ENCODE data around the gene NCOA5.

NCOA5 gene

DNA sequence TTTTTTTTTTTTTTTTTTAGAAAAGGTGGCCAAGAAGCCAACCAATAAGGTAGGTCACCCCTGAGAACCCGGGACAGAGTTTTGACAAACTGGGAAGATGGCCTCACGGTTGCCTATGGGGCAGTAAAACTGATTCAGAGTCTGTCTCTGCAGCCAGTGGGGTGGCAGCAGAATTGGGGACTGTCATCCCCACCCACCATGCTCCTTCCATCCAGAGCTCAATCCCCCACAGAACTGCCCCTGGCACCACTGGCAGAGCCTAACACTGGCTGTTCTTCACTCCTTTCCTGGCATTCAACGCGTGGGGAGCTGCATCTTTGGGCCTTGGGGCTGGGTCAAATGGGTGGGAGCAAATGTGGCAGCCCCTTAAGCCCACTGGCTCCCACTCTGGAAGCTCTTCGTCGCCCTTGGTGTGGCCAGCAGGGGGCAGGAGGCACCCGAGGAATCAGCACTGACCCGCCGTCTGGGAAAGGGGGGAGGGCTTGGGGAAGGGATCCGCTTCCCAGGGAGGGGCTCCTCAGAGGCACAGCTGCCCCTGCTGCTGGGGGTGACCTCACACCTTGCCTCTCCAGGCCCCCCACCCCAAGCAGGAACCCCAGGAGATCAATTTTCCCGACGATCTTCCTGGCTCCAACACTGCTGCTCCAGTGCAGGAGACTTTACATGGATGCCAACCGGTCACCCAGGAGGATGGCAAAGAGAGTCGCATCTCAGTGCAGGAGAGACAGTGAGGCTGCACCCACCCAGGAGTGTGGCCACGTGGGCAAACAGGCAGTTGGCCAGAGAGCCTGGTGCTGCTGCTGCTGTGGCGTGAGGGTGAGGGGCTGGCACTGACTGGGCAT lies 38.8 kb upstream of the NCOA5 start:
- Histone ChIP-seq H3K27me3 (ENCODE audit: insufficient read depth, low read length) (peaks cover 23% of the 10 kb centered on the region), H2AFZ (ENCODE audit: low read length, unreplicated experiment) (no peak overlapping the region), H3K4me1 (ENCODE audit: control insufficient read depth, insufficient read depth, low read length, unreplicated experiment) (no peaks in the 10 kb centered on the region), H3K4me3 (ENCODE audit: low read depth, low read length) (no peak overlapping the region), H3K27ac (ENCODE audit: low read depth, low read length) (no peak overlapping the region), H3K36me3 (ENCODE audit: insufficient read depth, low read length) (0 out of 2 replicates have a peak, but pooled peaks cover 3% of the 10 kb centered on the region), H3K79me2 (ENCODE audit: control insufficient read depth, insufficient read depth, low read length, unreplicated experiment) (no peaks in the 10 kb centered on the region)

DNA sequence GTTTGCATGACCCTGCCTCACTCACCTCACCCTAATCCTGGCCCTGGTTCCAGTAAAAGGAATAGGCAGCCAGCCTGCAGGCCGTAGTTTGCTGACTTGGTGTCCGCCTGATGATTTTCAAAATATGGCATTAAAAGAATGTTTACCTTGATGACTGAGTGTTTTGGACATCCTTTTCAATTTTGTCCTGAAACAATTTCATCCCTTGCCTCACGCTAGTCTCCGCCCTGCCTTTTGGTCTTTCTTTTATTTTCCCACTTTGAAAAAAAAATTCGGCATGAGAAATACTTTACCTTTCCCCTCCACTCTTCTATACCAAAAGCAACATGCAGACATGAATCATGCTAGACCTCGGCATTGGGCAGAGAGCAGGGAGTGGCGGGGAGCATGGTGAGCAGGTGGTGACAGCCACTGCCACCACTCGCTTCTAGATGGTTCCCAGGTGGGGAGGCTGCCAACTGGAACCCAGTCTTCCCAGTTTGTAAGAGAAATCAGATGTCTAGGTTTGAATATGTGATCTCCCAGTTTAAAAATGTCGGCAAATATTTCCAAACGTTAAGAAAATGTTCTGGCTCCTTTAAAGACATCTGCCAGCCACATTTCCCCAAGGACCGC lies 37.7 kb upstream of the NCOA5 start:
- H3K4me3 ChIP-seq (ENCODE audit: low read depth, low read length), result no peak overlapping the region

DNA sequence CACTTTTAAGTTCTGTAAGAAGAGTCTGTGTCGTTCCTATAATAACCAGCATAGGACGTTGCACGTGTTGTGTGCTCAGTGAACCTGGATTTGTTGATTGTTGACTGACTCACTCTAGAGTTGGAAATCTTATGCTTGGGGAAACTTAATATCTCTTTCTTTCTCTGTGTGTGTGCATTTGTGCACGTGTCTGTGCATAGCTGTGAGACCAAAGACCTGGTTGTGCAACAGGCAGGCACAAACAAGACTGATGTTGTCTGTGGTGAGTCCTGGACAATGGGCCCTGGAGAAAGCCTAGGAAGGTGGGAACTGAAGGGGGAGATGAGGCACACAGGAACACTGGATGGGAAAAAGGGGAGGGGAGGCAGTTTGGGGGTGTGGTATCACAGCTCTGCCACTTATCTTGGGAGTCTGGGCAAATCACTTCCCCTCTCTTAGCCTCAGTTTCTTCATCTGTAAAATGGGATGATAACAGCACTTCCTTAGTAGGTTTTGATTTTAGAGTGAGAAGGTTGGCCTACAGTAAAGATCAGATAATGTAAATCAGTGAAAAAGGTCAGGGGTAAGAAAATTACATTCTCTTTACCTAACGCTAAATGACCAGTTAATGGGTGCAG lies 36.8 kb upstream of the NCOA5 start:
- 0 out of 2 replicates have a peak, but pooled peaks cover 3% of the 10 kb centered on the region for H3K36me3 ChIP-seq (ENCODE audit: insufficient read depth, low read length)
- H3K4me1 ChIP-seq (ENCODE audit: control insufficient read depth, insufficient read depth, low read length, unreplicated experiment), result peaks cover 12% of the 10 kb centered on the region
- H3K79me2 ChIP-seq (ENCODE audit: control insufficient read depth, insufficient read depth, low read length, unreplicated experiment), result no peaks in the 10 kb centered on the region
- no peak overlapping the region for H2AFZ ChIP-seq (ENCODE audit: low read length, unreplicated experiment)
- H3K27ac ChIP-seq (ENCODE audit: low read depth, low read length), result no peak overlapping the region
- H3K4me3 ChIP-seq (ENCODE audit: low read depth, low read length), result no peak overlapping the region
- H3K27me3 ChIP-seq (ENCODE audit: insufficient read depth, low read length), result peaks cover 14% of the 10 kb centered on the region

More for the DNA sequence above, 37.7 kb upstream of the NCOA5 start:
- Histone ChIP-seq H3K27ac (ENCODE audit: low read depth, low read length) (no peak overlapping the region), H3K79me2 (ENCODE audit: control insufficient read depth, insufficient read depth, low read length, unreplicated experiment) (no peaks in the 10 kb centered on the region), H2AFZ (ENCODE audit: low read length, unreplicated experiment) (no peak overlapping the region), H3K4me1 (ENCODE audit: control insufficient read depth, insufficient read depth, low read length, unreplicated experiment) (peaks cover 3% of the 10 kb centered on the region), H3K27me3 (ENCODE audit: insufficient read depth, low read length) (peaks cover 23% of the 10 kb centered on the region), H3K36me3 (ENCODE audit: insufficient read depth, low read length) (0 out of 2 replicates have a peak, but pooled peaks cover 3% of the 10 kb centered on the region)

DNA sequence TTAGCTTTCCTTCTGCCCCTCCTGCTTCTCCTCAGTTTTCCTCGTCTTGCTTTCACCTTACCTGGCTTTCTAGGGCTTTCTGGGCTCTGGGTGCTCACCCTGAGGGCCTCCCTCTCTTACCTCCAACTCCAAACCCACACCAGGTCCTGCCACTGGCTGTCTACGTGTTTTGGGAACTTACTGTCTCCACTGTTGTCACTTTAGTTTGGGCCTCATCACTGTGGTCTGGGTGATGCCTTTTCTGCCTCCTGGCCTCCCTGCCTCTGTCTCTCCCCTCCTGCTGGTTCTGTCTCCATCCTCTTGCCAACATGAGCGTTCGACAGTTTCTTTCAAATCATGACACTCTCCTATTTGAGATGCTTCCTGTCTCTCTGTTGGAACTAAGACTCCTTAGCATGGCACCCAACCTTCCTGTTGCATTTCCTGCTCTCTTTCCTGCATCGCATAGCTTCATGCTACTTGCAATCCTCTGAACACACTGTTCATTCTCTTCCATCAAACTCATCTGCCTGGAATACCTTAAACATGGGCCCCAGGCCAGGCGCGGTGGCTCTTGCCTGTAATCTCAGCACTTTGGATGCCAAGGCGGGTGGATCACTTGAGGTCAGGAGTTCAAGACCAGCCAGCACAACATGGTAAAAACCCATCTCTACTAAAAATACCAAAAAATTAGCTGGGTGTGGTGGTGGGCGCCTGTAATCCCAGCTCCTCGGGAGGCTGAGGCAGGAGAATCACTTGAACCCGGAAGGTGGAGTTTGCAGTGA lies 33.9 kb upstream of the NCOA5 start:
- H3K27ac ChIP-seq (ENCODE audit: low read depth, low read length), result no peak overlapping the region
- H3K36me3 ChIP-seq (ENCODE audit: insufficient read depth, low read length), result 0 out of 2 replicates have a peak, but pooled peaks cover 3% of the 10 kb centered on the region
- peaks cover 22% of the 10 kb centered on the region for H3K4me1 ChIP-seq (ENCODE audit: control insufficient read depth, insufficient read depth, low read length, unreplicated experiment)
- H2AFZ ChIP-seq (ENCODE audit: low read length, unreplicated experiment), result no peak overlapping the region
- no peaks in the 10 kb centered on the region for H3K27me3 ChIP-seq (ENCODE audit: insufficient read depth, low read length)
- H3K79me2 ChIP-seq (ENCODE audit: control insufficient read depth, insufficient read depth, low read length, unreplicated experiment), result peaks cover 8% of the 10 kb centered on the region
- no peak overlapping the region for H3K4me3 ChIP-seq (ENCODE audit: low read depth, low read length)

DNA sequence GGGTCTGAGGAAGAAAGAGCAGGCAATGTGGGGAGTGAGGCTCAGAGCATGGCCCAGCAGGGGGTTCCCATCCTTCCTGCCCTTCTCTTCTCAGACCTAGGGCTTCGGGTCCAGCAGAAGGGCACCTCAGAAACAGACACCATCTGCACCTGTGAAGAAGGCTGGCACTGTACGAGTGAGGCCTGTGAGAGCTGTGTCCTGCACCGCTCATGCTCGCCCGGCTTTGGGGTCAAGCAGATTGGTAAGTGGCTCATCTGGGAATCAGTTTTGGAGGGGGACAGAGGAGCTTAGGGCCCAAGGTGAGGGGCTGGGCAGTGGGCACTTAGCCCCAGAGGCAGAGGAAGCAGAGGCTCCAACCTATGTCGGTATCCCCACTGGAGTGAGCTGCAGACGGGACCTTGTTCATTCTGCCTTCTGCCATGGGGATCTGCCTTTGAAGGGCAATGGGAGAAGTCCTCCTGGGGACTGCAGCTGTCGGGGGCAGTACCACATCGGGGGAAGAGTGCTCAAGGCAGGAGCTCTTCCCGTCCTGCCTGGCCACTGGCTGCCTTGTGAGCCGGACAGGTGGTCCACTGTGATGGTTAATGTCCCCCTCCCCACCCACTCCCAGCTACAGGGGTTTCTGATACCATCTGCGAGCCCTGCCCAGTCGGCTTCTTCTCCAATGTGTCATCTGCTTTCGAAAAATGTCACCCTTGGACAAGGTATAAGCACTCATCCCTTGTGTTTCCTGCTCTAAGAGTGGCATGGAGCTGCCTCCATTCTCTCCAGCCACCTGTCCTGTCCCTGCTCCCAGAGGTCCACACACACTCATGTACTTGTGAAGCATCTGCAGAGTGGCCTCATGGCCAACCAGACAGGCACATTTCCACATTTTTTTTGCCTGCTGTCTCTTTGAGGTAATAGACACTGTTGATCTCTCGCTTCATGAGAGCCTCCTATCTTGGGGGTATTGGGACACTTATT lies 33.0 kb upstream of the NCOA5 start:
- H3K79me2 ChIP-seq (ENCODE audit: control insufficient read depth, insufficient read depth, low read length, unreplicated experiment), result peaks cover 8% of the 10 kb centered on the region
- no peaks in the 10 kb centered on the region for H3K27me3 ChIP-seq (ENCODE audit: insufficient read depth, low read length)
- H3K27ac ChIP-seq (ENCODE audit: low read depth, low read length), result no peak overlapping the region
- H3K4me3 ChIP-seq (ENCODE audit: low read depth, low read length), result no peak overlapping the region
- 0 out of 2 replicates have a peak, but pooled peaks cover 3% of the 10 kb centered on the region for H3K36me3 ChIP-seq (ENCODE audit: insufficient read depth, low read length)
- no peak overlapping the region for H2AFZ ChIP-seq (ENCODE audit: low read length, unreplicated experiment)
- H3K4me1 ChIP-seq (ENCODE audit: control insufficient read depth, insufficient read depth, low read length, unreplicated experiment), result peaks cover 22% of the 10 kb centered on the region

DNA sequence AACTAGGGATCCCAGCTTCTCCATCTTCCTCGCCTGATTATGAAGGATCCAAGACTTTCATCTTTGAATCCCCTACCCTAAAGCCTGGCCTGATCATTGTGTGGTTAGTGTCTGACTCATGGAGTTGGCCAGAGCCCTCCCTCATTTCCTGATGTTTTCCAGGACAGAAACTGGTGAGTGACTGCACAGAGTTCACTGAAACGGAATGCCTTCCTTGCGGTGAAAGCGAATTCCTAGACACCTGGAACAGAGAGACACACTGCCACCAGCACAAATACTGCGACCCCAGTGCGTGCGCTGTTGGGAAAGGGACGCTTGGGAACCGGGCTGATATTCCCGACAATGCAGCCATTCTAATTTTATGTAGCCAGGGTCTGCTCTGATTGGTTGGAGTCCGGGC lies 32.3 kb upstream of the NCOA5 start:
- Histone ChIP-seq H3K4me3 (ENCODE audit: low read depth, low read length) (peak overlapping the region; percentile 4; the same call in 1 of the 2 replicates), H3K79me2 (ENCODE audit: control insufficient read depth, insufficient read depth, low read length, unreplicated experiment) (peaks cover 8% of the 10 kb centered on the region), H3K27ac (ENCODE audit: low read depth, low read length) (no peak overlapping the region), H3K27me3 (ENCODE audit: insufficient read depth, low read length) (no peaks in the 10 kb centered on the region), H2AFZ (ENCODE audit: low read length, unreplicated experiment) (no peak overlapping the region), H3K36me3 (ENCODE audit: insufficient read depth, low read length) (0 out of 2 replicates have a peak, but pooled peaks cover 3% of the 10 kb centered on the region), H3K4me1 (ENCODE audit: control insufficient read depth, insufficient read depth, low read length, unreplicated experiment) (peaks cover 22% of the 10 kb centered on the region)

DNA sequence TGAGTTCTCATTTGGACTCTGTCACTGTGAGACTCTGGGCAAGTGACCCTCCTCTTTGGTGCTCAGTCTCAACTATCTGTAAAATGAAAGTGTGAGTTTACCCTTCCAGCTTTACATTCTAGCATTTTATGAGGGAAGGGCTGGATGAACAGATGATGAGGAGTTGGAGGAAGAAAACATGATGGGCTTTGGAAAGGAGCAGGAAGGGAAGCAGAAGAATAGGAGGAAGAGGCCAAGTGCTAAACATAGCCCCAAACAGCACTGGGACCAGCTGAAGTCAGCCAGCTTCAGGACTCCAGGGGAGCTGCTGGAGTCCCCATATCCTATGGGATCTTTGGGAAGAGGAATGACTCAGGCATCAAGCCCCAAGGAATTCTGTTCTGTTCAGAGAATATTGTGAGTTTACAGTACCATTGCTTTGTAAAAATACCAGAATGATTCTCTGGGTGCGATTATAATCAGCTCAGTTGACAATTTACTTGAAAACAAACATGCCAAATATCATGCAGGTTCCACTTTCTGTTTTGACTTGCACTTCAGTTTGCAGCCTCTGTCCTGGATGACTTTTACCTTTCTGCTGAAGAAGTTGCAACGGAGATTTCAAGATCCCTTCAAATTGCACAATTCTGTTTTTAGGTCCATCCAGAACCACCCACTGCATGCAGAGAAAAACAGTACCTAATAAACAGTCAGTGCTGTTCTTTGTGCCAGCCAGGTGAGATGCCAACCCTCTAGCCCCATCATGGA lies 31.6 kb upstream of the NCOA5 start:
- Histone ChIP-seq H2AFZ (ENCODE audit: low read length, unreplicated experiment) (no peak overlapping the region), H3K27ac (ENCODE audit: low read depth, low read length) (no peak overlapping the region), H3K79me2 (ENCODE audit: control insufficient read depth, insufficient read depth, low read length, unreplicated experiment) (peaks cover 8% of the 10 kb centered on the region)

DNA sequence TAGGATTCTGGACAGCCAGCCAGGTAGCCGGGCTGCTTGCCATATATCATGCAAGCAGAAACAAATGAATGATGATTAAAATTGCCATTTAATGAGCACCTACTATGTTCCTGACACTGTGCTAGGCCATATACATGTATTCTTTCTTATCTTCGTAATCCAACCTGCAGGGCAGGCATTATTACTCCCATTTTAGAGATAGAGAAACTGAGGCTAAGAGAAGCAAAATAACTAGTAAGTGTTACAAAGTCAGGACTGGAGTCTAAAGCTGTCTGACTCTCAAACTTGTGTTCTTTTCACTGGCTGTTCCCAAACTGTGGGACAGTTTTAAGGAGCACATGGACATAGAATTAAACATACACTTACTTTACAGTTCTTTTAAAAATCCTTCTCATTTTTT lies 30.4 kb upstream of the NCOA5 start:
- H3K4me3 ChIP-seq (ENCODE audit: low read depth, low read length), result no peak overlapping the region
- H3K36me3 ChIP-seq (ENCODE audit: insufficient read depth, low read length), result no peaks in the 10 kb centered on the region
- peaks cover 22% of the 10 kb centered on the region for H3K4me1 ChIP-seq (ENCODE audit: control insufficient read depth, insufficient read depth, low read length, unreplicated experiment)
- H2AFZ ChIP-seq (ENCODE audit: low read length, unreplicated experiment), result no peak overlapping the region
- H3K27ac ChIP-seq (ENCODE audit: low read depth, low read length), result no peak overlapping the region
- peaks cover 6% of the 10 kb centered on the region for H3K27me3 ChIP-seq (ENCODE audit: insufficient read depth, low read length)
- H3K79me2 ChIP-seq (ENCODE audit: control insufficient read depth, insufficient read depth, low read length, unreplicated experiment), result peaks cover 8% of the 10 kb centered on the region

More for the DNA sequence above, 31.6 kb upstream of the NCOA5 start:
- H3K27me3 ChIP-seq (ENCODE audit: insufficient read depth, low read length), result no peaks in the 10 kb centered on the region
- H3K4me1 ChIP-seq (ENCODE audit: control insufficient read depth, insufficient read depth, low read length, unreplicated experiment), result peaks cover 22% of the 10 kb centered on the region
- peak overlapping the region; percentile 4; the same call in 1 of the 2 replicates for H3K4me3 ChIP-seq (ENCODE audit: low read depth, low read length)
- 0 out of 2 replicates have a peak, but pooled peaks cover 3% of the 10 kb centered on the region for H3K36me3 ChIP-seq (ENCODE audit: insufficient read depth, low read length)

DNA sequence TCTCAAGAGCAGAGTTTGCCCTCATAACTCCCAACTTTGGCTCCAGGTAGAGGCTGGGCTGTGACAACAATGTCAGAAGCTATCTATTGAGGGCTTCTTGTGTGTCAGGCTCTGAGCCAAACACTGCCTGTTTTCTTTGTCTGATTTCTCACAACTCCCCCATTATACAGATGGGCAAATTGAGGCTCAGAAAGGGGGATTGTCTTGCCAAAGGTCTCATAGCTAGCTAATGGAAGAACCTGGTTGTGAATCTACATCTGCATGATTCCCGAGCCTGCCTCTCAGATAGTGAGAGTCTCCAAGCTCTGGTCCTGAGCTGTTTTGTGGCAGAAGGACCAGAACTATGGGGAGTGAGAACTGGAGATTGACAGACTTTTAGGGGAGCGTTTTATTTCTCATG lies 29.8 kb upstream of the NCOA5 start:
- Histone ChIP-seq H3K27me3 (ENCODE audit: insufficient read depth, low read length) (peaks cover 11% of the 10 kb centered on the region), H3K36me3 (ENCODE audit: insufficient read depth, low read length) (no peaks in the 10 kb centered on the region), H3K4me1 (ENCODE audit: control insufficient read depth, insufficient read depth, low read length, unreplicated experiment) (peaks cover 22% of the 10 kb centered on the region), H3K27ac (ENCODE audit: low read depth, low read length) (no peak overlapping the region), H2AFZ (ENCODE audit: low read length, unreplicated experiment) (no peak overlapping the region), H3K4me3 (ENCODE audit: low read depth, low read length) (peak overlapping the region; percentile 77), H3K79me2 (ENCODE audit: control insufficient read depth, insufficient read depth, low read length, unreplicated experiment) (peaks cover 8% of the 10 kb centered on the region)
